GM23248 (cell line): ENCODE data around the gene CATSPERB. TPM values are rescaled to one million over a fixed set of nuclear protein-coding genes. Genes with fewer than 3 reads are reported as not detected.

Experiments used
- DNase-seq: peaks from one replicate; pipeline ENCODE4 v3.0.0-alpha.2; 2015
- H2AFZ ChIP-seq: fragments of 200-600 bp; sonication (generic); 2 replicates; pipeline ENCODE4 v1.6.1; 2016; ENCODE audit warnings: antibody characterized with exemption
- H3F3A ChIP-seq: fragments of 200-600 bp; sonication (generic); 2 replicates; pipeline ENCODE4 v1.6.1; 2016; ENCODE audit warnings: mild to moderate bottlenecking, antibody characterized with exemption, mixed run types; ENCODE audit not compliant: insufficient read depth
- H3K27ac ChIP-seq: fragments of 200-600 bp; sonication (generic); 2 replicates; pipeline ENCODE4 v1.5.1; 2016; ENCODE audit warnings: mild to moderate bottlenecking
- H3K27me3 ChIP-seq: fragments of 200-600 bp; sonication (generic); replicated peaks from 2 replicates; pipeline ENCODE4 v1.6.1; 2016; ENCODE audit warnings: mild to moderate bottlenecking; ENCODE audit not compliant: insufficient read depth
- H3K36me3 ChIP-seq: fragments of 200-600 bp; sonication (generic); 2 replicates; pipeline ENCODE4 v1.6.1; 2016; ENCODE audit warnings: low read depth, mild to moderate bottlenecking
- H3K4me1 ChIP-seq: fragments of 200-600 bp; sonication (generic); 2 replicates; pipeline ENCODE4 v1.6.1; 2016; ENCODE audit warnings: mild to moderate bottlenecking; ENCODE audit not compliant: insufficient read depth
- H3K4me2 ChIP-seq: fragments of 200-600 bp; sonication (generic); one replicate; pipeline ENCODE4 v1.6.1; 2016; ENCODE audit warnings: mild to moderate bottlenecking; ENCODE audit not compliant: unreplicated experiment
- H3K4me3 ChIP-seq: fragments of 200-600 bp; sonication (generic); 2 replicates; pipeline ENCODE4 v1.5.1; 2016; ENCODE audit warnings: mild to moderate bottlenecking
- H3K79me2 ChIP-seq: fragments of 200-600 bp; sonication (generic); 2 replicates; pipeline ENCODE4 v1.6.1; 2016; ENCODE audit warnings: mild to moderate bottlenecking; ENCODE audit not compliant: insufficient read depth
- H3K9ac ChIP-seq: fragments of 200-600 bp; sonication (generic); 2 replicates; pipeline ENCODE4 v1.6.1; 2016; ENCODE audit warnings: mild to moderate bottlenecking
- H3K9me2 ChIP-seq: fragments of 200-600 bp; sonication (generic); 2 replicates; pipeline ENCODE4 v1.6.1; 2016; ENCODE audit warnings: mixed run types, mild to moderate bottlenecking, moderate library complexity; ENCODE audit not compliant: insufficient read depth
- H3K9me3 ChIP-seq: fragments of 200-600 bp; sonication (generic); one replicate; pipeline ENCODE4 v1.6.1; 2017; ENCODE audit warnings: low read depth
- H4K20me1 ChIP-seq: fragments of 200-600 bp; sonication (generic); 2 replicates; pipeline ENCODE4 v1.6.0; 2016; ENCODE audit not compliant: insufficient read depth
- EZH2 ChIP-seq: fragments of 200-600 bp; sonication (generic); IDR thresholded peaks from 2 replicates; pipeline ENCODE4 v1.6.1; 2018; ENCODE audit warnings: antibody characterized with exemption, mild to moderate bottlenecking; ENCODE audit not compliant: insufficient read depth, poor library complexity, severe bottlenecking
- EZH2phosphoT487 ChIP-seq: fragments of 200-600 bp; sonication (generic); IDR thresholded peaks from 2 replicates; pipeline ENCODE4 v1.6.1; 2018; ENCODE audit warnings: antibody characterized with exemption, moderate library complexity, mild to moderate bottlenecking, low read depth; ENCODE audit not compliant: insufficient read depth
- WGBS, 2 experiments: methylation state at CpG; one replicate each; pipeline ENCODE4 v1.1.6; 2015 to 2017; ENCODE audit warnings: low lambda C conversion rate in 2 of 2, low coverage in 1 of 2; ENCODE audit errors: missing lambda C conversion rate in 2 of 2; 5-methylcytosine and 5-hydroxymethylcytosine counted together
- in situ Hi-C: fragments of 300-500 bp; cut with MboI; formaldehyde crosslinking; loops from 2 replicates; pipeline ENCODE4 v1.15.0; 2020
- polyA plus RNA-seq: library from polyadenylated mRNA; unstranded; fragments of >200 nt; fragmentation: Nextera tagmentation; extraction: Ambion mirVana; gene quantifications from 2 replicates; pipeline ENCODE4 v1.2.1, GENCODE V29; 2016
- total RNA-seq: library from RNA; depleted of rRNA; stranded (reverse); fragments of >200 nt; shearing (Covaris generic); gene quantifications from 2 replicates; pipeline ENCODE4 v1.2.3, GENCODE V29; 2014

CATSPERB gene
- total and polyA plus RNA-seq, 2 experiments from 2014 or later = 0.11 TPM; not detected in 1

GRCh38 chr14:91555531-91555930 lies 176.4 kb downstream of the CATSPERB start:
- Histone ChIP-seq H3K4me2 (no peak overlapping the region), H3K79me2 (no peaks in the 10 kb centered on the region), H3K27ac (no peak overlapping the region), H3K9me3 (no peaks in the 10 kb centered on the region), H3K36me3 (no peaks in the 10 kb centered on the region), H2AFZ (no peak overlapping the region), H3K27me3 (no peaks in the 10 kb centered on the region), H3K9me2 (no peaks in the 10 kb centered on the region), H4K20me1 (no peaks in the 10 kb centered on the region), H3K4me3 (no peak overlapping the region), H3F3A (no peaks in the 10 kb centered on the region), H3K4me1 (no peaks in the 10 kb centered on the region), H3K9ac (no peak overlapping the region)
- TF ChIP-seq EZH2 = no peak
- no peak for DNase-seq
- in situ Hi-C loops = no loop called here
- 60 to 64% methylated on average over 2 of the region's 2 CpGs for WGBS, 2 experiments

- H3K4me1 ChIP-seq = no peaks in the 10 kb centered on the region
- H3K9me2 ChIP-seq = no peaks in the 10 kb centered on the region
- H3K36me3 ChIP-seq = no peaks in the 10 kb centered on the region
- H3K27ac ChIP-seq = no peak overlapping the region
- H4K20me1 ChIP-seq = no peaks in the 10 kb centered on the region
- H3K9me3 ChIP-seq = no peaks in the 10 kb centered on the region
- no peak overlapping the region for H3K4me3 ChIP-seq
- H3K4me2 ChIP-seq = no peak overlapping the region
- H3K9ac ChIP-seq = no peak overlapping the region
- no peaks in the 10 kb centered on the region for H3F3A ChIP-seq
- H2AFZ ChIP-seq = no peak overlapping the region
- no peak for TF ChIP-seq EZH2phosphoT487
- no peak for TF ChIP-seq EZH2
- no peak for DNase-seq
- 85 to 89% methylated on average over 11 of the region's 11 CpGs for WGBS, 2 experiments
- in situ Hi-C loops = no loop called here
- no peaks in the 10 kb centered on the region for H3K79me2 ChIP-seq
- H3K27me3 ChIP-seq = no peaks in the 10 kb centered on the region
Measured at GRCh38 chr14:91554535-91555332, 177.2 kb downstream of the CATSPERB start.

- in situ Hi-C loops = no loop called here
- no peaks in the 10 kb centered on the region for H3K27me3 ChIP-seq
- no peaks in the 10 kb centered on the region for H3K36me3 ChIP-seq
- no peak overlapping the region for H3K4me2 ChIP-seq
- H3K4me3 ChIP-seq = no peak overlapping the region
- H3K4me1 ChIP-seq = no peaks in the 10 kb centered on the region
- no peaks in the 10 kb centered on the region for H3F3A ChIP-seq
- H3K9ac ChIP-seq = no peak overlapping the region
- no peaks in the 10 kb centered on the region for H3K79me2 ChIP-seq
- H4K20me1 ChIP-seq = no peaks in the 10 kb centered on the region
- 85 to 90% methylated on average over 3 of the region's 3 CpGs for WGBS, 2 experiments
- no peaks in the 10 kb centered on the region for H3K9me3 ChIP-seq
- H2AFZ ChIP-seq = no peak overlapping the region
- no peaks in the 10 kb centered on the region for H3K9me2 ChIP-seq
- DNase-seq = no peak
- no peak overlapping the region for H3K27ac ChIP-seq
- TF ChIP-seq EZH2 = no peak
Measured at GRCh38 chr14:91548108-91548507, 183.8 kb downstream of the CATSPERB start.

GRCh38 chr14:91545946-91546716 lies 185.8 kb downstream of the CATSPERB start:
- no peaks in the 10 kb centered on the region for H3F3A ChIP-seq
- H3K4me2 ChIP-seq = no peak overlapping the region
- no peak overlapping the region for H3K9ac ChIP-seq
- TF ChIP-seq EZH2phosphoT487 (no peak), EZH2 (no peak)
- H3K4me3 ChIP-seq = no peak overlapping the region
- DNase-seq = no peak
- WGBS, 2 experiments = 55% methylated on average over 5 of the region's 5 CpGs
- H2AFZ ChIP-seq = no peak overlapping the region
- H3K4me1 ChIP-seq = no peaks in the 10 kb centered on the region
- no peaks in the 10 kb centered on the region for H3K36me3 ChIP-seq
- no peaks in the 10 kb centered on the region for H3K9me2 ChIP-seq
- in situ Hi-C loops = no loop called here
- no peaks in the 10 kb centered on the region for H4K20me1 ChIP-seq
- no peak overlapping the region for H3K27ac ChIP-seq
- no peaks in the 10 kb centered on the region for H3K9me3 ChIP-seq
- H3K79me2 ChIP-seq = no peaks in the 10 kb centered on the region
- no peaks in the 10 kb centered on the region for H3K27me3 ChIP-seq
